Hepatic stellate cell (primary cell): Measurements from ENCODE around the gene FZD10.

ENCODE experiments used
- DNase-seq: peaks from one replicate; pipeline ENCODE4 v3.0.0; 2011; ENCODE audit warnings: low spot score

Gene FZD10

GRCh38 chr12:130131801-130132200, 30.5 kb upstream of the FZD10 start:
- DNase-seq = no peak

- DNase-seq = no peak
Observed at GRCh38 chr12:130132831-130133511, 29.3 kb upstream of the FZD10 start.

DNA sequence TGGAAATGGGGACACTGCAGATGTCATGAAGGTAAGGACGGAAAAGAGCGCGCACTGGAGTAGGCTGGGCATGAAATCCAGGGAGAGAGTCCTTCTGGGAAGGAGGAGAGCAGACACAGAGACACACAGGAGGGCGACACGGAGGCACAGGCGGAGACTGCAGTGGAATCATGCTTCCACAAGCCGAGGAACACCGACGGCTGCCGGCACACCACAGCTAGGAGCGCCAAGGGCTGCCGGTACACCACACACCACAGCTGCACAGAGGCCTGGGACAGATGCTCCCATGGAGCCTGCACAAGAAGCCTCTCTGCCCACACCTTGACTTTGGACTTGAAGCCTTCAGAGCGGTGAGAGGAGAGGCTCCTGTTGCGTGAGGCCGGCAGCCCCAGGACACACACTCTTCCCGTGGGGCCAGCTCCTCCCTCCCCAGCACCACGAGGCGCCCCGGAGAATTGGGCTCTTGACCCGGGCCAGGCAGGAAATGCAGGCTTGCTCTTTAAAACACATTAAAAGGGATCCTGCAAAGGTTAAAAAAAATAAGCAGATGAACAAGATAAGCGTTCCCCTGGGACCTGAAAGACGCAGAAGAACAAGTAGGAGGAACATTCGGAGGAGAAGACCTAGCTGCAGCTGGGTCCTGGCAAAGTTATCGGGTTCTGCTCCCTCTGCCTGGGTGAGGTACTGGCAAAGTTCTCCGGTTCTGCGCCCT, 28.3 kb upstream of the FZD10 start:
- no peak for DNase-seq

- DNase-seq = no peak
Observed at GRCh38 chr12:130134563-130134915, 27.7 kb upstream of the FZD10 start.

GRCh38 chr12:130136509-130137039, 25.7 kb upstream of the FZD10 start:
- DNase-seq = no peak

DNA sequence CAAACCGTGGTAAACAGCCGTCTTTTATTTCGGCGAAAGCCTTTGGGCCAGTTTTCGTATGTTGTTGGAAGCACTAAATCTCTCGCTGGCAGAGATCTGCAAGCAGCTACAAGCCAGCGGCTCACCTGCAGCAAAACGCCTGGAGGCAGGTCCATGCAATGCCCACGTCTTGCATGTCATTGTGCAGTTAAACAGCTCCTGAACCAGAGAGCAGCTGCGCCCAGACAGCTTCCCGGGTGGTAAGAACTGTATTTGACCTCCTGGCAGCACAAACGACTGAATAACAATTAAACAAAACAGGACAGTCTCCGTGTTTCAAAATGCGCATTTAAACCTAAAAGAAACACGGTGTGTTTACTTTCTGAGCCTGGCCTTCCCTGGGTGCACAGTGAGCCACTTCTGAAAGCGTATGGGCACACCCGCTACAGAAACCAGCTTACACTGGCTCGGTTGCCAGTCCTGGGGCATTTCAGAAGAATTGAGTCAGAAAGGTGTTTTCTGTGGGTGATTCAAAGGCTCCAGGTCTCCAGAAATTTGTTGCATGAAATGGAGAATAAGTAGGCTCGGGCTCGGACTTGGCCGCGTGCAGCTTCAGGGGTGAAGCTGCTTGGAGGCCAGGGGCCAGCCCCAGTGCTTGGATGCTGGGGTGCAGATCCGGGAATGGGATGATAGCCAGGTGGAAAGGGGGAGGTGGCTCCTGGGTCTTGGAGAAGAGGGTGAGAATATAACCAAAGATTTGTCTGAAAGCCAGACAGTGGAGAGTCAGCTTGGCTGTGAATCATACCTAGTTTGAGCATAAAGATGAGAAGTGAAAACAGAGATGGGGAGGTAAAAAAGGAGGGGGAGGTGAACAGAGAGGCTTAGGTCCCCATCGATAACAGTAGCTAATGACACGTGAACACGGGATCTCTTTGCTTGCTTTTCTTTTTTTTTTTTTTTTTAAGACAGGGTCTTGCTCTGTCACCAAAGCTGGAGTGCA, 24.9 kb upstream of the FZD10 start:
- no peak for DNase-seq

DNA sequence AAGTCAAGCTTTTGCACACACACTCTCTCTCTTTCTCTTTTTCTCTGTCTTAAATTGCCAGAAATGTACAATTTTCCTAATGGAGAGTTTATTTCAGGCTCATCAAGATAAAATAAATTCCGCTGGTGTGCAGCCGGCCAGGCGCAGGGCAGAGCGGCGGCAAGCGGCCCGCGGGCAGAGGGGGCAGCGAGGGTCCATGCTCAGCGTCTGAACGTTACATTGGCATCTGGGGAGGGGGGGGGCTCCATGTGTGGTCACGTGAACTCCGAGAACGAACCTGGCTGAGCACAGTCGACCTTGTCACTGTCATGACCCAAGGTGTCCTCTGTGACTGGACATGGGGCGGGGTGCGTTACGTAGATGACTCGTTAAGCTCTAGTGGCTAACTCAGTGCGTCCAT, 23.8 kb upstream of the FZD10 start:
- no peak for DNase-seq

DNA sequence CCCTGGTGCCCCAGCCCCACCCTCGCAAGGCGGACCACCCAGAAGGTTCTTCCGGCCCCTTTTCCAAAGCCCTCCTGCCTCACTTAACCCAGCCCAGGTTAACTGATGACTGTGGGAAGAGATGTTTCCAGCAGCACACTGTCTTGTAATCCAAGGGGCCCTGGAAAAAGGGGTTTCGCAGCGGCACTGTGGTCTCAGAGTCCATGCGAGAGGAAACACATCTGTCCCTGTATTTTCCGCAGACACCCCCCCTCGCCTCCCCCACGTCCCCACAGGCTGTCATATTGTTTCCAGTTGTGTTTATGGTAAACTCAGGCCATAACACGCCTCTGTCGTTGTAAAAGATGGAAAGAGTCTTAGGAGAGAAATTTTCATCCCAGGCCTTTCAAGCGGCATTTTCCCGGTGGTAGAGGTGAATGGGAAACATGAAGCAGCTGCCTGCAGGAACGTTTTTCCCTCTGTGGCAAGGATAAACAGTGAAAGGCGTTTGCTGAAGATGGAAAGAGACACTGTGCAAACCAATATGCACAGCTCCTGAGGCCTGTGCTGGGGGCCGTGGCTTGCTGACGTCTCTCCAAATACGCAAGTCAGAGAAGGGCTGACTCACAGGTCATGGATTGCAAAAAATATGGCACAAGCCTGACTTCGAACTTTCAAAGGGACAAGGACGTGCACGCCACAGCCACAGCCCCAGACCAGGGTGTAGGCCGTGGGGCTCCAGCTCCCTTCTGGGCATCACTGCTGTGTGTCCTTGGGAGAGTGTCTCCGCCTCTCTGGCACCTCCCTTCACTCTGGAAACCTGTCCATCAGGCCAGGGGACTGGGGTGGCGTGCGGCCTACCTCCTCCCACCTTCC, 22.5 kb upstream of the FZD10 start:
- no peak for DNase-seq

DNA sequence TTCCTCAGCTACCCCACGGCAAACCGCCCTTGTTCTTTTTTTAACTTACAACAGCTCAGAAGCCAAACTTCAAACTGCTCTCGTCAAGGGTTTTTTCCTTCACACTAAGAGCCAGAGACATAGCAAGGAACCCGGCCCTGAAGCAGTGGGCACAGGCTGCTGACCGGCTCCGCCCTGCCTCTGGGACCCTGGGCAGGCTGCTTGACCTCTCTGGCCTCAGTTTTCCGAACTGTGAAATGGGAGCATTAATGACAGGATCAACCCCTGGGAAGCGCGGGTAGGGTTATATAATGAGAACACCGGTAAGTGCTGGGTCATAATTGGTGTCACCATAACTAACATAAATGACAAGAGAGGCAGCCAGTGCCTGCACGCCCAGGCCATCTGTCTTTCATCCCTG, 21.2 kb upstream of the FZD10 start:
- no peak for DNase-seq

GRCh38 chr12:130141901-130142683, 20.2 kb upstream of the FZD10 start:
- no peak for DNase-seq

DNA sequence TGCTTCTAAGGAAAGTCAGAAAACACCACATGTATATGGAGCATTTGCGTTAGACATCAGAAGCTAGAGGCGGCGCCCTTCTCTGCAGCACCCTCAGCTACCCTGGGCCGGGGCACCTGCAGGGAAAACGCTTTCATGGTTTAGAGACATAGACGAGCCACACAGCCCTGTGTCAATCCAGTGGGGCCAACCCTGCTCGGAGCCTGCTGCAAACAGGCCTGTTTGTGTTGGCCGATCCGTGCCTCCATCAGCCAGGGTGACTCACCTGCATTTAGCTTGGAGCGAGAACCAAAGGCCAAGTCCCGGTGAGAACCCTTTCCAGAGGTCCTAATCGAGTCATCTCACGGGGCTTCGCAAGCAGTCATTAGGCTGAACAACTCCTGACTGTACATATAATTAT, 19.5 kb upstream of the FZD10 start:
- no peak for DNase-seq

DNA sequence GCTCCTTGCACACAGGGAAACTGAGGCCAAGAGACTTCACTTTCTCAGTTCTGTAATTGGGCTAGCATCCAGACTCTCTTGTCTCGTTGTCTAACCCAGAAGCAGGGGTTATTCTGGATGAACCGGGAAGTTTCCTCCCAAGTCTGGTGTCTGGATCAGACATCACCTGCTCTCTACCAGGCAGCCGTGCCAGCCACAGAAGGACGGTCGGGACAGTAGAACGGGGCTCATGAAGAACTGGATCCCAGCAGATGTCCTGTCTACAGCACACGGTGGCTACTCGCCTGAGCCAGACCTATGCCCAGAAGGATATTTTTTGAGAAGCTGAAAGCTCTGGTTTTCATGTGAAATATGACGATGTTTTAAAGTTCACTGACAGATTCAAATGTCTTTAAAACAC, 19.1 kb upstream of the FZD10 start:
- no peak for DNase-seq

- DNase-seq = no peak
Observed at GRCh38 chr12:130144256-130144655, 18.0 kb upstream of the FZD10 start.

- no peak for DNase-seq
Observed at GRCh38 chr12:130145731-130146130, 16.5 kb upstream of the FZD10 start.

- DNase-seq = no peak
Observed at GRCh38 chr12:130146176-130146931, 15.9 kb upstream of the FZD10 start.

DNA sequence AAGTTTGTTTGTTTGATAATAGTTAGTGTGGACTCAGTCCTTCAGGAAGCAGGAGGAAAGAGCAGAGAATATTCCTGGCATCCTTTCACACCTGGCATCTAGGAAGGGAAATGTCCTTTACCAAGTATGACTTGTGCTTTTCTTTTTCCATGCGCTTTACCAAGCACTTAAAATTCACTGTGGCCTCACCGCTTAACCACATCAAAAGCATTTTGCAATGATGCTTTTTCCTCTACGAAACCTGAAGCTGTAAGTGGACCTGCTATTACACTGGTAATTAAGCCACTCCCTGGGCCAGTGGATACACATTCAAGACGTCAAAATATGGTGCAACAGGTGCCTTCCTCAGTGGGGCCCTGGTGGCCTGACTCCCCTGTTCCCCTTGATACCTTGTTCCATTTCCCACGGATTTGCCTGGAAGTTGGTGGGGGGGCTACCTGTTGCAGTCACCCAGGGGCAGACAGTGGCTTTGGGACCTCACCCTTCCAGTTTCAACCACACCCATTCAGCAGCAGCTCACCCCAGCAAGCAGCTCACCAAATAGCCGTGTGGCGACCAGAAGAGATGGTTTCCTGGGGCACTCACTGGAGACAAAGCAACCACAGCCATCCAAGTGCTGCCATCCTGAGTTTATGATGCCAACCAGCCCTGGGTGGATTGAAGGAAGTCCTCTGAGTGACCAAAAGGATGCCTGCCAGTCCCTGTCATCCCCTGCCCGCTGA, 14.2 kb upstream of the FZD10 start:
- DNase-seq = no peak

GRCh38 chr12:130151846-130152245, 10.4 kb upstream of the FZD10 start:
- no peak for DNase-seq

- DNase-seq = no peak
Observed at GRCh38 chr12:130152386-130152785, 9.9 kb upstream of the FZD10 start.

DNA sequence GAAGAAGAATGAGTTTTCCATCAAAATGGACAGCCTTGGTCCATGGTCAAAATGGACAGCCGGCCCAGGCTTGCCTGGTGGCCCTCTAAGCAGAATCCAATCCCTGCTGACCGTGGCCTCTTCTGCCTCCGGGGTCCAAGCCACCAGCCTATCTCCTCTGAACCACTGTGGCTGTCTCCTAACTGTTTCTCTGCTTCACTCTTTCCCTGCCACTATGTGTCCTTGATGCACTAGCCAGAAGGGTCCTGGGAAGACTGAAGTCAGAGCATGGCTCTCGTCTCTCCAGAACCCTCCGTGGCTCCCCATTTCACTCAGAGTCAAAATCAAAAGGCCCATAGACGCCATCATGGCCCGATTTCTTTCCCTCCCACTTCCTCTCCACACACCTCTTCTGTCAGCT, 8.5 kb upstream of the FZD10 start:
- no peak for DNase-seq
